SIG-M5 treated with dmso at 0.1 percent for 504 hours (cell line): ENCODE measurements around the gene BTNL2.
"Not testable (repeated sequence)": the region's sequence is repeated elsewhere in the genome, so short reads cannot be mapped to it uniquely, and the experiment has no call there.

Source experiments
- DNase-seq: peaks from one replicate; lab custom pipeline; 2025; ENCODE audit not compliant: unreplicated experiment; lab: John Stamatoyannopoulos, UW

Gene BTNL2

GRCh38 chr6:32370505-32370904 lies 36.5 kb downstream of the BTNL2 start:
- DNase-seq: no peak

- DNase-seq: no peak
Measured at GRCh38 chr6:32369660-32370059, 37.3 kb downstream of the BTNL2 start.

- no peak for DNase-seq
Measured at GRCh38 chr6:32367644-32368043, 39.3 kb downstream of the BTNL2 start.

DNA sequence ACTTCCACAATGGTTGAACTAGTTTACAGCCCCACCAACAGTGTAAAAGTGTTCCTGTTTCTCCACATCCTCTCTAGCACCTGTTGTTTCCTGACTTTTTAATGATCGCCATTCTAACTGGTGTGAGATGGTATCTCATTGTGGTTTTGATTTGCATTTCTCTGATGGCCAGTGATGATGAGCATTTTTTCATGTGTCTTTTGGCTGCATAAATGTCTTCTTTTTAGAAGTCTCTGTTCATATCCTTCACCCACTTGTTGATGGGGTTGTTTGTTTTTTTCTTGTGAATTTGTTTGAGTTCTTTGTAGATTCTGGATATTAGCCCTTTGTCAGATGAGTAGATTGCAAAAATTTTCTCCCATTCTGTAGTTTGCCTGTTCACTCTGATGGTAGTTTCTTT lies 47.8 kb downstream of the BTNL2 start:
- DNase-seq: not testable (repeated sequence)

DNA sequence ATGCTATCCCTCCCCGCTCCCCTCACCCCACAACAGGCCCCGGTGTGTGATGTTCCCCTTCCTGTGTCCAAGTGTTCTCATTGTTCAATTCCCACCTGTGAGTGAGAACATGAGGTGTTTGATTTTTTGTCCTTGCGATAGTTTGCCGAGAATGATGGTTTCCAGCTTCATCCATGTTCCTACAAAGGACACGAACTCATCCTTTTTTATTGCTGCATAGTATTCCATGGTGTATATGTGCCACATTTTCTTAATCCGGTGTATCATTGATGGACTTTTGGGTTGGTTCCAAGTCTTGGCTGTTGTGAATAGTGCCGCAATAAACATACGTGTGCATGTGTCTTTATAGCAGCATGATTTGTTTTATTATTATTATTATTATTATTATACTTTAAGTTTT lies 48.4 kb downstream of the BTNL2 start:
- not testable (repeated sequence) for DNase-seq

DNA sequence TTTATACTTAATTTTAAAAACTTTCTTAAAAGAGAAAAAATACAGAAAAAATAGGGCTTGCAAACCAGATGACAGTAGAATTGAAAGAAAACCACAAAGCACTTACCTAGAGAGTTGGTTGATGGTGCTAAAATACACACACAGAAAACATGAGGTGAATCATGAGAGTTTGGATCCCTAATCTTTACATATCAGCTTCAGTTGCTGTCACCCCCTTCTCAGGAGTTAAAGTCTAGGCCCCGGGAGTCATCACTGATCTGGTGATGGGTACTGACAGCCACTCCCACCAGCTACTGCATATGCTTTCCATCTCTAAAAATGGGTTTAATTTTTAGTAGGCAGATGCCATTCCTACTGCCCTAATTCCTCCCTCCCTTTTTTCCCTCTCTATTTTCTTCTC lies 52.0 kb downstream of the BTNL2 start:
- no peak for DNase-seq

DNA sequence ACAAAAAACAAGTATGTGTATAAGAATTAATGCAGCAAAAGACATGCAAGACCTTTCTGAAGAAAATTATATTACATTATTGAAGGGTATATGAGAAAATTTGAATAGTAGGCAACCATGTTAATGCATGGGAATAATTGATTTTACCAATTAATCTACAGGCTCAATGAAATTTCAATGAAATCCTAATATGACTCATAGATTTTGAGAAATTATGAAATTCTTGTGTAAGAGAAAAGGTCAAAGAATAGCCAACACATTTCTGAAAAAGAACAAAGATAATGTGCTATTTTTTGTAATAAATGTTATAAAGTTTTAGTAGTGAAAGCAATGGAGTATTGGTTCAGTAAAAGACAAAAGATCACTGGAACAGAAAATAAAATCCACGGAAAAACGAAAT lies 53.6 kb downstream of the BTNL2 start:
- DNase-seq: no peak
